Nephron (organoid): ENCODE results near the gene MKNK1.

Experiments
- H3K27ac Mint-ChIP-seq, 3 experiments: 2 replicates each; pipeline ENCODE4 v1.8.0; 2020; ENCODE audit warnings: mixed read lengths in 3 of 3, mild to moderate bottlenecking in 2 of 3, moderate library complexity in 1 of 3
- H3K27me3 Mint-ChIP-seq: 2 replicates; pipeline ENCODE4 v1.8.0; 2021; ENCODE audit warnings: low read depth, mild to moderate bottlenecking, moderate library complexity, mixed read lengths
- H3K36me3 Mint-ChIP-seq: 2 replicates; pipeline ENCODE4 v1.8.0; 2020; ENCODE audit warnings: low read depth, mixed read lengths
- H3K4me1 Mint-ChIP-seq: 2 replicates; pipeline ENCODE4 v1.8.0; 2020; ENCODE audit warnings: mixed read lengths
- H3K4me3 Mint-ChIP-seq, 3 experiments: 2 replicates each; pipeline ENCODE4 v1.8.0; 2020; ENCODE audit warnings: mild to moderate bottlenecking in 3 of 3, mixed read lengths in 3 of 3, moderate library complexity in 2 of 3
- H3K9me3 Mint-ChIP-seq: 2 replicates; pipeline ENCODE4 v1.8.0; 2020; ENCODE audit warnings: mixed read lengths
- TF ChIP-seq, protein P1 (sequence below), 3 experiments: fragments of 200-600 bp; sonication (generic); IDR thresholded peaks; one replicate each; pipeline ENCODE4 v1.5.0; 2021; ENCODE audit warnings: antibody characterized with exemption in 3 of 3; ENCODE audit not compliant: unreplicated experiment in 3 of 3

Gene MKNK1

GRCh38 chr1:46535063-46535462, 69.0 kb downstream of the MKNK1 start:
- no peak overlapping the region for H3K4me3 Mint-ChIP-seq
- TF ChIP-seq, protein P1, sequence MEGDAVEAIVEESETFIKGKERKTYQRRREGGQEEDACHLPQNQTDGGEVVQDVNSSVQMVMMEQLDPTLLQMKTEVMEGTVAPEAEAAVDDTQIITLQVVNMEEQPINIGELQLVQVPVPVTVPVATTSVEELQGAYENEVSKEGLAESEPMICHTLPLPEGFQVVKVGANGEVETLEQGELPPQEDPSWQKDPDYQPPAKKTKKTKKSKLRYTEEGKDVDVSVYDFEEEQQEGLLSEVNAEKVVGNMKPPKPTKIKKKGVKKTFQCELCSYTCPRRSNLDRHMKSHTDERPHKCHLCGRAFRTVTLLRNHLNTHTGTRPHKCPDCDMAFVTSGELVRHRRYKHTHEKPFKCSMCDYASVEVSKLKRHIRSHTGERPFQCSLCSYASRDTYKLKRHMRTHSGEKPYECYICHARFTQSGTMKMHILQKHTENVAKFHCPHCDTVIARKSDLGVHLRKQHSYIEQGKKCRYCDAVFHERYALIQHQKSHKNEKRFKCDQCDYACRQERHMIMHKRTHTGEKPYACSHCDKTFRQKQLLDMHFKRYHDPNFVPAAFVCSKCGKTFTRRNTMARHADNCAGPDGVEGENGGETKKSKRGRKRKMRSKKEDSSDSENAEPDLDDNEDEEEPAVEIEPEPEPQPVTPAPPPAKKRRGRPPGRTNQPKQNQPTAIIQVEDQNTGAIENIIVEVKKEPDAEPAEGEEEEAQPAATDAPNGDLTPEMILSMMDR (IDR thresholded peaks at IDR 0.05; ENCODE audit: unreplicated experiment in 3 of 3): peak in 1 of 3 experiments; percentile 32
- H3K27me3 Mint-ChIP-seq: peaks cover 76% of the 10 kb centered on the region
- H3K36me3 Mint-ChIP-seq: no peaks in the 10 kb centered on the region
- H3K9me3 Mint-ChIP-seq: peaks cover 13% of the 10 kb centered on the region
- H3K27ac Mint-ChIP-seq: no peak overlapping the region
- no peaks in the 10 kb centered on the region for H3K4me1 Mint-ChIP-seq

GRCh38 chr1:46533179-46533864, 70.7 kb downstream of the MKNK1 start:
- H3K27ac Mint-ChIP-seq: no peak overlapping the region
- H3K4me3 Mint-ChIP-seq: peak overlapping the region; percentile 72 to 87 (median 80)
- peaks cover 13% of the 10 kb centered on the region for H3K9me3 Mint-ChIP-seq
- H3K27me3 Mint-ChIP-seq: peaks cover 75% of the 10 kb centered on the region
- TF ChIP-seq, protein P1 (IDR thresholded peaks at IDR 0.05; ENCODE audit: unreplicated experiment in 3 of 3): no peak
- H3K36me3 Mint-ChIP-seq: no peaks in the 10 kb centered on the region
- H3K4me1 Mint-ChIP-seq: peaks cover 4% of the 10 kb centered on the region

DNA sequence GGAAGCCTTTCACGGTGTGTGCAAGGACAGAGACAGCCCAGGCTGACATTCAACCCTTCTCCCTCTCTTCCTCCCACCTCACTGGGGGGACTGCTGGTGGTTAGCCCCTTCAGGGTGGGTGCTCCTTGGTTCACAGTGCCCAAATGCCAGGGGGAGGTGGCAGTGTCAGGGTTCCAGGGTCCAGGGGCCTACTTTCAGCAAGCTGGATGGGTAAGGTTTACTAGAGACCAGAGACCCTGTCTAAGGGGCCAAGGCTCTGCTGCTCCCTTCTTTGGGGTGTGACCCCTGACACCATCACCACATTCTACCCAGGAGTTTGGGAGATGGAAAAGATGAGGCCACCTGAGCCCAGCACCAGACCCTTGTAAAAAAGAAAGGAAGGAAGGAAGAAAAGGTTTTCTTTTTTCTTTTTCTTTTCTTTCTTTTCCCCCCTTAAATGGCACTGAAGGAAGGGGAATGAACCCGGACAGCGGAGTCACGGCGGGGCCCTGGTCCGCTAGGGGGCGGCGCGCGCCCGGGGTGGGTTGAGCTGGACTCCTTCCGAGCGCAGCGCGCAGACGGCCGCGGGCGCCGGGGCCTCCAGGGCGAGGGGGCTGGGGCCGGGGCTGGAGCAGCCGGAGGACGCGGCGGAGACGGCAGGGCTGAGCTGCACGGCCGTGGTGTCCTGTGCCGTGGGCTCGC, 71.4 kb downstream of the MKNK1 start:
- TF ChIP-seq, protein P1 (IDR thresholded peaks at IDR 0.05; ENCODE audit: unreplicated experiment in 3 of 3): peak; percentile 63 to 75 (median 70)
- H3K27ac Mint-ChIP-seq: no peak overlapping the region
- H3K4me1 Mint-ChIP-seq: peaks cover 6% of the 10 kb centered on the region
- peaks cover 13% of the 10 kb centered on the region for H3K9me3 Mint-ChIP-seq
- H3K4me3 Mint-ChIP-seq: no peak overlapping the region
- peaks cover 80% of the 10 kb centered on the region for H3K27me3 Mint-ChIP-seq
- H3K36me3 Mint-ChIP-seq: no peaks in the 10 kb centered on the region

GRCh38 chr1:46532095-46532494, 72.0 kb downstream of the MKNK1 start:
- H3K4me3 Mint-ChIP-seq: no peak overlapping the region
- H3K27ac Mint-ChIP-seq: no peak overlapping the region
- H3K36me3 Mint-ChIP-seq: no peaks in the 10 kb centered on the region
- TF ChIP-seq, protein P1 (IDR thresholded peaks at IDR 0.05; ENCODE audit: unreplicated experiment in 3 of 3): no peak
- peaks cover 10% of the 10 kb centered on the region for H3K9me3 Mint-ChIP-seq
- H3K27me3 Mint-ChIP-seq: peaks cover 81% of the 10 kb centered on the region
- peaks cover 6% of the 10 kb centered on the region for H3K4me1 Mint-ChIP-seq

DNA sequence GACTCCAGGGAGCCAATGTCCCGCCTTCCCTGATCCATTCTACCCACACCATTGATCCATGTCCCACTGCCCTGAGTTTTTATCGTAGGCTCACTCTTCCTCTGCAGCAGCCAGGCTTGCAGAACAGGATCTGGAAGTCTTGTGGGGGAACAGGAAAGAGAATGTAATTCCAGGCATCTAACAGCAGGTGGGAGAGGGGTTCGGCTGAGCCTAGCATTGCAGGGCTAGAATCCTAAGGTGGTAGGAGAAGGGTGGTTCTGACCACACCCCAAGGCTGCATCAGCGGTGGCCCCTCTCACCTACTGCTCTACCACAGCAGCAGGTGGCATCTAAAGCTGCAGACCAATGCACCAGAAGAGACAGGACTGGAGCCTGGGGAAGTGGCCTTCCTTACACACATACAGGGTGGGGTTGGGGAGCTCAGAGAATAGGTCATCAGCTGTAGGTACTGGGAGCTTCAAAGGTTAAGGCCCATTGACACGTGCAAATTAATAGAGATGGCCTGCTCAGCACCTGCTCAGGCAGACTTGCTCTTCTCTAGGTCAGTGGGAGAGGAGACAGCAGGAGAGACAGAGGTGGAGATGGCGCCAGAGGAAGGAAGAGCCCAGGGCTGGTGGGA, 73.2 kb downstream of the MKNK1 start:
- Mint-ChIP-seq H3K4me3 (peak overlapping the region in 2 of 3 experiments; percentile 6 to 29), H3K4me1 (peaks cover 9% of the 10 kb centered on the region), H3K27me3 (peaks cover 82% of the 10 kb centered on the region), H3K27ac (peak overlapping the region in 1 of 3 experiments; percentile 8), H3K9me3 (no peaks in the 10 kb centered on the region), H3K36me3 (no peaks in the 10 kb centered on the region)
- TF ChIP-seq, protein P1 (IDR thresholded peaks at IDR 0.05; ENCODE audit: unreplicated experiment in 3 of 3): peak; percentile 20 to 35 (median 27)
